ENCODE data around the gene VWC2.

The VWC2 gene

GRCh38 chr7:49878089-49878488 lies 104.7 kb downstream of the VWC2 start:
- no peak for DNase-seq
- no peak overlapping the region for H3K18ac ChIP-seq (ENCODE audit: low read length)
- H3K36me3 ChIP-seq (ENCODE audit: control insufficient read depth, insufficient read depth, low read length) = no peaks in the 10 kb centered on the region
- H3K79me2 ChIP-seq (ENCODE audit: control insufficient read depth, insufficient read depth, low read length) = no peaks in the 10 kb centered on the region
- no peak overlapping the region for H4K5ac ChIP-seq (ENCODE audit: low read length)
- H3K23ac ChIP-seq (ENCODE audit: low read length) = no peak overlapping the region
- no peak overlapping the region for H3K4ac ChIP-seq (ENCODE audit: low read depth, low read length)
- H4K8ac ChIP-seq (ENCODE audit: low read depth, low read length) = no peak overlapping the region
- no peaks in the 10 kb centered on the region for H3K27me3 ChIP-seq (ENCODE audit: insufficient read depth, low read length, poor library complexity)
- no peak overlapping the region for H2BK5ac ChIP-seq (ENCODE audit: low read length)
- no peak overlapping the region for H2BK15ac ChIP-seq (replicated peaks; ENCODE audit: low read depth)
- no peak overlapping the region for H2BK120ac ChIP-seq (ENCODE audit: low read depth, low read length)
- 100% methylated on average over 1 of the region's 2 CpGs for WGBS (ENCODE audit: extremely low coverage, insufficient coverage, low lambda C conversion rate)
- no peak overlapping the region for H3K4me2 ChIP-seq (ENCODE audit: low read length)
- no peak overlapping the region for H3K9ac ChIP-seq (ENCODE audit: low read length)
- no peak overlapping the region for H3K4me3 ChIP-seq (ENCODE audit: low read length)
- H3K79me1 ChIP-seq (ENCODE audit: low read length) = no peaks in the 10 kb centered on the region
- no peak overlapping the region for H3K27ac ChIP-seq (ENCODE audit: low read depth, low read length)
- no peak overlapping the region for H2AK5ac ChIP-seq (ENCODE audit: low read length)
- H3K56ac ChIP-seq (ENCODE audit: low read length) = no peak overlapping the region
- no peaks in the 10 kb centered on the region for H3K4me1 ChIP-seq (ENCODE audit: control insufficient read depth, low read depth, low read length)

- no peak overlapping the region for H2AK5ac ChIP-seq (ENCODE audit: low read length)
- H2BK15ac ChIP-seq (replicated peaks; ENCODE audit: low read depth) = no peak overlapping the region
- DNase-seq = no peak
- no peak overlapping the region for H3K4me2 ChIP-seq (ENCODE audit: low read length)
- H3K4me3 ChIP-seq (ENCODE audit: low read length) = no peak overlapping the region
- no peak overlapping the region for H4K8ac ChIP-seq (ENCODE audit: low read depth, low read length)
- H3K56ac ChIP-seq (ENCODE audit: low read length) = no peak overlapping the region
- H3K9ac ChIP-seq (ENCODE audit: low read length) = no peak overlapping the region
- no peaks in the 10 kb centered on the region for H3K36me3 ChIP-seq (ENCODE audit: control insufficient read depth, insufficient read depth, low read length)
- H3K79me1 ChIP-seq (ENCODE audit: low read length) = no peaks in the 10 kb centered on the region
- WGBS (ENCODE audit: extremely low coverage, insufficient coverage, low lambda C conversion rate) = no CpG with 5 or more reads among the region's 3 CpGs
- H3K27me3 ChIP-seq (ENCODE audit: insufficient read depth, low read length, poor library complexity) = no peaks in the 10 kb centered on the region
- H2BK120ac ChIP-seq (ENCODE audit: low read depth, low read length) = no peak overlapping the region
- no peak overlapping the region for H2BK5ac ChIP-seq (ENCODE audit: low read length)
- H3K79me2 ChIP-seq (ENCODE audit: control insufficient read depth, insufficient read depth, low read length) = no peaks in the 10 kb centered on the region
- no peak overlapping the region for H3K27ac ChIP-seq (ENCODE audit: low read depth, low read length)
- H4K5ac ChIP-seq (ENCODE audit: low read length) = no peak overlapping the region
- no peak overlapping the region for H3K18ac ChIP-seq (ENCODE audit: low read length)
- no peak overlapping the region for H3K23ac ChIP-seq (ENCODE audit: low read length)
- no peak overlapping the region for H3K4ac ChIP-seq (ENCODE audit: low read depth, low read length)
- no peaks in the 10 kb centered on the region for H3K4me1 ChIP-seq (ENCODE audit: control insufficient read depth, low read depth, low read length)
Measured at GRCh38 chr7:49878627-49879026, 105.2 kb downstream of the VWC2 start.

GRCh38 chr7:49883933-49884332 lies 110.5 kb downstream of the VWC2 start:
- Histone ChIP-seq H3K36me3 (ENCODE audit: control insufficient read depth, insufficient read depth, low read length) (no peaks in the 10 kb centered on the region), H3K18ac (ENCODE audit: low read length) (no peak overlapping the region), H3K23ac (ENCODE audit: low read length) (no peak overlapping the region), H3K79me2 (ENCODE audit: control insufficient read depth, insufficient read depth, low read length) (no peaks in the 10 kb centered on the region), H2BK15ac (replicated peaks; ENCODE audit: low read depth) (no peak overlapping the region), H2BK120ac (ENCODE audit: low read depth, low read length) (no peak overlapping the region), H3K27me3 (ENCODE audit: insufficient read depth, low read length, poor library complexity) (no peaks in the 10 kb centered on the region), H3K9ac (ENCODE audit: low read length) (no peak overlapping the region), H4K8ac (ENCODE audit: low read depth, low read length) (no peak overlapping the region), H2AK5ac (ENCODE audit: low read length) (no peak overlapping the region), H3K56ac (ENCODE audit: low read length) (no peak overlapping the region), H3K4ac (ENCODE audit: low read depth, low read length) (no peak overlapping the region), H4K5ac (ENCODE audit: low read length) (no peak overlapping the region), H3K4me1 (ENCODE audit: control insufficient read depth, low read depth, low read length) (no peaks in the 10 kb centered on the region), H3K4me2 (ENCODE audit: low read length) (no peak overlapping the region), H3K27ac (ENCODE audit: low read depth, low read length) (no peak overlapping the region), H3K4me3 (ENCODE audit: low read length) (no peak overlapping the region), H3K79me1 (ENCODE audit: low read length) (no peaks in the 10 kb centered on the region), H2BK5ac (ENCODE audit: low read length) (no peak overlapping the region)
- no peak for DNase-seq
- WGBS (ENCODE audit: extremely low coverage, insufficient coverage, low lambda C conversion rate) = no CpG with 5 or more reads among the region's 1 CpG

GRCh38 chr7:49885593-49886285 lies 112.3 kb downstream of the VWC2 start:
- no peak for DNase-seq
- no peaks in the 10 kb centered on the region for H3K4me1 ChIP-seq (ENCODE audit: control insufficient read depth, low read depth, low read length)
- no peak overlapping the region for H3K56ac ChIP-seq (ENCODE audit: low read length)
- H3K4me2 ChIP-seq (ENCODE audit: low read length) = no peak overlapping the region
- no peak overlapping the region for H2BK15ac ChIP-seq (replicated peaks; ENCODE audit: low read depth)
- no CpG with 5 or more reads among the region's 11 CpGs for WGBS (ENCODE audit: extremely low coverage, insufficient coverage, low lambda C conversion rate)
- H3K23ac ChIP-seq (ENCODE audit: low read length) = no peak overlapping the region
- no peaks in the 10 kb centered on the region for H3K79me1 ChIP-seq (ENCODE audit: low read length)
- H3K79me2 ChIP-seq (ENCODE audit: control insufficient read depth, insufficient read depth, low read length) = no peaks in the 10 kb centered on the region
- H3K9ac ChIP-seq (ENCODE audit: low read length) = no peak overlapping the region
- no peak overlapping the region for H3K4ac ChIP-seq (ENCODE audit: low read depth, low read length)
- no peaks in the 10 kb centered on the region for H3K36me3 ChIP-seq (ENCODE audit: control insufficient read depth, insufficient read depth, low read length)
- no peak overlapping the region for H3K27ac ChIP-seq (ENCODE audit: low read depth, low read length)
- H4K8ac ChIP-seq (ENCODE audit: low read depth, low read length) = no peak overlapping the region
- H3K4me3 ChIP-seq (ENCODE audit: low read length) = no peak overlapping the region
- H2BK5ac ChIP-seq (ENCODE audit: low read length) = no peak overlapping the region
- H4K5ac ChIP-seq (ENCODE audit: low read length) = no peak overlapping the region
- H2AK5ac ChIP-seq (ENCODE audit: low read length) = no peak overlapping the region
- no peak overlapping the region for H2BK120ac ChIP-seq (ENCODE audit: low read depth, low read length)
- no peak overlapping the region for H3K18ac ChIP-seq (ENCODE audit: low read length)
- H3K27me3 ChIP-seq (ENCODE audit: insufficient read depth, low read length, poor library complexity) = no peaks in the 10 kb centered on the region

- Histone ChIP-seq H3K9ac (ENCODE audit: low read length) (no peak overlapping the region), H2AK5ac (ENCODE audit: low read length) (no peak overlapping the region), H2BK15ac (replicated peaks; ENCODE audit: low read depth) (no peak overlapping the region), H3K27ac (ENCODE audit: low read depth, low read length) (no peak overlapping the region), H4K5ac (ENCODE audit: low read length) (no peak overlapping the region), H3K4me1 (ENCODE audit: control insufficient read depth, low read depth, low read length) (no peaks in the 10 kb centered on the region), H3K79me1 (ENCODE audit: low read length) (no peaks in the 10 kb centered on the region), H3K27me3 (ENCODE audit: insufficient read depth, low read length, poor library complexity) (no peaks in the 10 kb centered on the region), H3K4me2 (ENCODE audit: low read length) (no peak overlapping the region), H3K4ac (ENCODE audit: low read depth, low read length) (no peak overlapping the region), H2BK120ac (ENCODE audit: low read depth, low read length) (no peak overlapping the region), H3K18ac (ENCODE audit: low read length) (no peak overlapping the region), H4K8ac (ENCODE audit: low read depth, low read length) (no peak overlapping the region), H3K56ac (ENCODE audit: low read length) (no peak overlapping the region), H3K4me3 (ENCODE audit: low read length) (no peak overlapping the region), H3K79me2 (ENCODE audit: control insufficient read depth, insufficient read depth, low read length) (no peaks in the 10 kb centered on the region), H3K23ac (ENCODE audit: low read length) (no peak overlapping the region), H2BK5ac (ENCODE audit: low read length) (no peak overlapping the region), H3K36me3 (ENCODE audit: control insufficient read depth, insufficient read depth, low read length) (no peaks in the 10 kb centered on the region)
- no CpG with 5 or more reads among the region's 2 CpGs for WGBS (ENCODE audit: extremely low coverage, insufficient coverage, low lambda C conversion rate)
- no peak for DNase-seq
Measured at GRCh38 chr7:49892481-49892880, 119.0 kb downstream of the VWC2 start.

GRCh38 chr7:49893131-49893530 lies 119.7 kb downstream of the VWC2 start:
- Histone ChIP-seq H3K4me3 (ENCODE audit: low read length) (no peak overlapping the region), H3K18ac (ENCODE audit: low read length) (no peak overlapping the region), H3K56ac (ENCODE audit: low read length) (no peak overlapping the region), H3K36me3 (ENCODE audit: control insufficient read depth, insufficient read depth, low read length) (no peaks in the 10 kb centered on the region), H3K23ac (ENCODE audit: low read length) (no peak overlapping the region), H3K4ac (ENCODE audit: low read depth, low read length) (no peak overlapping the region), H2AK5ac (ENCODE audit: low read length) (no peak overlapping the region), H3K4me1 (ENCODE audit: control insufficient read depth, low read depth, low read length) (no peaks in the 10 kb centered on the region), H2BK5ac (ENCODE audit: low read length) (no peak overlapping the region), H3K79me1 (ENCODE audit: low read length) (no peaks in the 10 kb centered on the region), H4K8ac (ENCODE audit: low read depth, low read length) (no peak overlapping the region), H3K27me3 (ENCODE audit: insufficient read depth, low read length, poor library complexity) (no peaks in the 10 kb centered on the region), H3K27ac (ENCODE audit: low read depth, low read length) (no peak overlapping the region), H3K79me2 (ENCODE audit: control insufficient read depth, insufficient read depth, low read length) (no peaks in the 10 kb centered on the region), H3K9ac (ENCODE audit: low read length) (no peak overlapping the region), H4K5ac (ENCODE audit: low read length) (no peak overlapping the region), H2BK15ac (replicated peaks; ENCODE audit: low read depth) (no peak overlapping the region), H3K4me2 (ENCODE audit: low read length) (no peak overlapping the region), H2BK120ac (ENCODE audit: low read depth, low read length) (no peak overlapping the region)
- WGBS (ENCODE audit: extremely low coverage, insufficient coverage, low lambda C conversion rate) = no CpG with 5 or more reads among the region's 4 CpGs
- no peak for DNase-seq
